ENCODE data around the gene NOXO1. TPM values are rescaled to one million over a fixed set of nuclear protein-coding genes. Genes with fewer than 3 reads are reported as not detected.

NOXO1 gene
- total and polyA plus RNA-seq, 9 of the 15 experiments (the other 6 are each of a cell fraction or from before 2014, with no cell fraction given): not detected

GRCh38 chr16:1960665-1961630, 20.3 kb downstream of the NOXO1 start (continued):
- TF ChIP-seq ZNF398 (CRISPR knock-in tag; IDR thresholded peaks at IDR 0.05) (no peak), NRF1 (conservative IDR thresholded peaks at IDR 0.05 in 1 of 2, IDR thresholded peaks at IDR 0.05 in 1 of 2) (0 out of 4 replicates have a peak, but pooled peaks of 1 of the 2 experiments have one; percentile 22), ELF2 (CRISPR knock-in tag; IDR thresholded peaks at IDR 0.05) (peak; percentile 29; the same call in 1 of the 2 replicates), RFX5 (IDR thresholded peaks at IDR 0.05; ENCODE audit: low read depth, low read length) (no peak), ZNF263 (CRISPR knock-in tag; IDR thresholded peaks at IDR 0.05; ENCODE audit: borderline replicate concordance) (0 out of 2 replicates have a peak, but pooled peaks have one; percentile 3), ERF (CRISPR knock-in tag; IDR thresholded peaks at IDR 0.05) (peak; percentile 90; the same call in 1 of the 2 replicates), TEAD4 (IDR thresholded peaks at IDR 0.05; ENCODE audit: low read length) (peak; percentile 26), TEAD4 (CRISPR knock-in tag; IDR thresholded peaks at IDR 0.05; ENCODE audit: borderline replicate concordance) (no peak), DPF2 (IDR thresholded peaks at IDR 0.05) (no peak), SNRNP70 (optimal IDR thresholded peaks at IDR 0.05; ENCODE audit: low read depth, low read length) (peak; percentile 77), ZNF77 (CRISPR knock-in tag; IDR thresholded peaks at IDR 0.05) (peak; percentile 89; the same call in 1 of the 2 replicates), MYC (IDR thresholded peaks at IDR 0.05; ENCODE audit: low read depth, low read length) (no peak; the same call in 1 of the 2 replicates), MYC (CRISPR knock-in tag; IDR thresholded peaks at IDR 0.05; ENCODE audit: borderline replicate concordance, low read depth) (peak; percentile 63; the same call in 1 of the 2 replicates), SMARCB1 (IDR thresholded peaks at IDR 0.05; ENCODE audit: insufficient read length, low read depth) (no peak), ZSCAN32 (CRISPR knock-in tag; IDR thresholded peaks at IDR 0.05) (no peak), ARID4B (CRISPR knock-in tag; IDR thresholded peaks at IDR 0.05) (0 out of 2 replicates have a peak, but pooled peaks have one; percentile 31)
- TF ChIP-seq, protein P1, sequence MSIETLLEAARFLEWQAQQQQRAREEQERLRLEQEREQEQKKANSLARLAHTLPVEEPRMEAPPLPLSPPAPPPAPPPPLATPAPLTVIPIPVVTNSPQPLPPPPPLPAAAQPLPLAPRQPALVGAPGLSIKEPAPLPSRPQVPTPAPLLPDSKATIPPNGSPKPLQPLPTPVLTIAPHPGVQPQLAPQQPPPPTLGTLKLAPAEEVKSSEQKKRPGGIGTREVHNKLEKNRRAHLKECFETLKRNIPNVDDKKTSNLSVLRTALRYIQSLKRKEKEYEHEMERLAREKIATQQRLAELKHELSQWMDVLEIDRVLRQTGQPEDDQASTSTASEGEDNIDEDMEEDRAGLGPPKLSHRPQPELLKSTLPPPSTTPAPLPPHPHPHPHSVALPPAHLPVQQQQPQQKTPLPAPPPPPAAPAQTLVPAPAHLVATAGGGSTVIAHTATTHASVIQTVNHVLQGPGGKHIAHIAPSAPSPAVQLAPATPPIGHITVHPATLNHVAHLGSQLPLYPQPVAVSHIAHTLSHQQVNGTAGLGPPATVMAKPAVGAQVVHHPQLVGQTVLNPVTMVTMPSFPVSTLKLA (conservative IDR thresholded peaks at IDR 0.05): 0 out of 4 replicates have a peak, but pooled peaks of 1 of the 2 experiments have one; percentile 31

All from K562 (cell line).